CD4-positive, alpha-beta T cell (primary cell): ENCODE results near the gene DUSP28. TPM values are rescaled to one million over a fixed set of nuclear protein-coding genes. Genes with fewer than 3 reads are reported as not detected.

ENCODE experiments used
- ATAC-seq: fragments of 200-7000 bp; cut with Tn5 transposase; one replicate; pipeline ENCODE4 v1.10.0; 2022; ENCODE audit warnings: mild to moderate bottlenecking; ENCODE audit not compliant: poor library complexity
- CTCF ChIA-PET: fragments of 350-600 bp; sonication (Branson Sonifier 250); formaldehyde crosslinking; loops from one replicate; lab custom pipeline; 2021; ENCODE audit warnings: antibody characterized with exemption, inconsistent platforms; lab: Charles Lee
- POLR2A ChIA-PET: fragments of 350-600 bp; sonication (Branson Sonifier 250); formaldehyde crosslinking; loops from one replicate; lab custom pipeline; 2021; ENCODE audit warnings: antibody characterized with exemption, inconsistent platforms; lab: Charles Lee
- DNase-seq, 14 experiments: peaks; one replicate each; pipeline ENCODE4 v3.0.0-alpha.2; 2013 to 2020; ENCODE audit warnings: mixed read lengths in 2 of 14
- H3K27ac ChIP-seq, 2 donors: one replicate each; pipeline versions ENCODE4 v1.5.1 to v1.7.0; 2013; ENCODE audit warnings: low read length in 2 of 2, low read depth in 1 of 2, mild to moderate bottlenecking in 1 of 2
- H3K27me3 ChIP-seq, 2 experiments: 1 replicate in 1 of 2; 2 replicates in 1 of 2; pipeline versions ENCODE4 v1.6.1 to v1.7.0; 2013; ENCODE audit warnings: low read length in 2 of 2, control low read depth in 1 of 2, mild to moderate bottlenecking in 1 of 2, moderate library complexity in 1 of 2; ENCODE audit not compliant: insufficient read depth in 2 of 2, control insufficient read depth in 1 of 2
- H3K36me3 ChIP-seq: one replicate; pipeline ENCODE4 v1.6.1; 2013; ENCODE audit warnings: low read length, control low read depth; ENCODE audit not compliant: insufficient read depth
- H3K4me1 ChIP-seq: one replicate; pipeline ENCODE4 v1.6.1; 2013; ENCODE audit warnings: low read length, control low read depth; ENCODE audit not compliant: insufficient read depth
- H3K4me3 ChIP-seq: one replicate; pipeline ENCODE4 v1.5.1; 2013; ENCODE audit warnings: mild to moderate bottlenecking, low read length, moderate library complexity
- H3K9me3 ChIP-seq, 2 experiments: 1 replicate in 1 of 2; 2 replicates in 1 of 2; pipeline versions ENCODE4 v1.6.1 to v1.7.0; 2013; ENCODE audit warnings: low read length in 2 of 2, mild to moderate bottlenecking in 2 of 2, control low read depth in 1 of 2, moderate library complexity in 1 of 2; ENCODE audit not compliant: control insufficient read depth in 1 of 2, insufficient read depth in 1 of 2
- H3K27ac Mint-ChIP-seq: one replicate; pipeline ENCODE4 v1.8.0; 2020; ENCODE audit warnings: mixed read lengths
- H3K27me3 Mint-ChIP-seq: one replicate; pipeline ENCODE4 v1.8.0; 2021; ENCODE audit warnings: mixed read lengths
- H3K36me3 Mint-ChIP-seq: one replicate; pipeline ENCODE4 v1.8.0; 2021; ENCODE audit warnings: low read depth, mixed read lengths
- H3K4me1 Mint-ChIP-seq: one replicate; pipeline ENCODE4 v1.8.0; 2021; ENCODE audit warnings: low read depth, mixed read lengths
- H3K4me3 Mint-ChIP-seq: one replicate; pipeline ENCODE4 v1.8.0; 2020; ENCODE audit warnings: mild to moderate bottlenecking, mixed read lengths
- H3K9me3 Mint-ChIP-seq: one replicate; pipeline ENCODE4 v1.8.0; 2020; ENCODE audit warnings: mixed read lengths
- intact Hi-C, 2 experiments: fragments of 100-400 bp; cut with DNase I in 1 of 2; cut with micrococcal nuclease in 1 of 2; formaldehyde crosslinking; loops; one replicate each; pipeline versions ENCODE4 v1.15.1 to v1.9.0; 2023 to 2025; cut with DNase I, micrococcal nuclease
- total RNA-seq, 174 experiments: library from RNA in 2 of 174; stranded (reverse) in 2 of 174; gene quantifications; one replicate each; pipeline ENCODE4 v1.2.3 and lab custom pipeline; 2021 to 2026
- TF ChIP-seq, protein P1 (sequence below): fragments of 200-600 bp; IDR thresholded peaks from one replicate; pipeline ENCODE4 v1.8.0; 2022; ENCODE audit warnings: antibody characterized with exemption, mild to moderate bottlenecking

DUSP28 gene
- total RNA-seq, 2 experiments from 2014 or later = 18.3 to 18.9 TPM

DNA sequence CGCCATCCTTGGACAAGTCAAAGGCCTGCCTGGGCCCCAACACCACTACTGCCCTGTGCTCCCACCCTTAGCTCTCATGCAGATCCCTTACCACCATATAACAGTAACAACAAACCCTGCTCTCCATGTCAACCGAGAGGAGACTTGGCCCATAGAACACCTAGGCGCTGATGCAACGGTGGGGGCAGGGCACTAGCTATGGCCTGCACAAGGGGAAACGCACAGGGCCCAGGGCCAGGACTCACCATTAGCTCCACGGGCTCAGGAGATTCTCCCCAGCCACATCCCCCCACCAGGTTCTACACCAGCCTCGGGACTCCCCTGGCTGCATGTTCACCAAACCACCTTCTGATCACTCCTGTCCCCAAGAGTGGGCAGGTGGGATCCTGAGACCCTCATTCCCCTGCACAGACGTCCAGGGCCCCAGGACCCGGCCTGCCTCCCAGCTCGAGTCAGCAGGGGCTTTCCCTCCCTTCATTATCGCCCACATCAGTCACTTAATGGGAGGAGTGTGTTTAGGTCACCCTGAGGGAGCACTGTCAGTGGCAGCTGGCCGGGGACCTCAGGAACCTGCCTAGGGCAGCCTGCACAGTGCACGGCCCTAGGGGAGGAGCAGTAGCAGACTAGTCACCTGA lies 31.6 kb upstream of the DUSP28 start:
- ATAC-seq (no peak), DNase-seq (no peak)
- Histone ChIP-seq H3K27ac (no peak overlapping the region), H3K4me3 (no peak overlapping the region), H3K27me3 (no peaks in the 10 kb centered on the region), H3K36me3 (peaks cover 41% of the 10 kb centered on the region), H3K9me3 (peaks cover 26 to 35% of the 10 kb centered on the region in 2 experiments), H3K4me1 (no peaks in the 10 kb centered on the region)
- intact Hi-C loops = no loop called here
- no peak overlapping the region for H3K27ac Mint-ChIP-seq
- no peaks in the 10 kb centered on the region for H3K4me1 Mint-ChIP-seq
- peaks cover 86% of the 10 kb centered on the region for H3K36me3 Mint-ChIP-seq
- CTCF ChIA-PET = no interaction called here
- POLR2A ChIA-PET = no interaction called here
- no peak overlapping the region for H3K4me3 Mint-ChIP-seq
- H3K9me3 Mint-ChIP-seq = peaks cover 22% of the 10 kb centered on the region
- no peaks in the 10 kb centered on the region for H3K27me3 Mint-ChIP-seq
- TF ChIP-seq, protein P1, sequence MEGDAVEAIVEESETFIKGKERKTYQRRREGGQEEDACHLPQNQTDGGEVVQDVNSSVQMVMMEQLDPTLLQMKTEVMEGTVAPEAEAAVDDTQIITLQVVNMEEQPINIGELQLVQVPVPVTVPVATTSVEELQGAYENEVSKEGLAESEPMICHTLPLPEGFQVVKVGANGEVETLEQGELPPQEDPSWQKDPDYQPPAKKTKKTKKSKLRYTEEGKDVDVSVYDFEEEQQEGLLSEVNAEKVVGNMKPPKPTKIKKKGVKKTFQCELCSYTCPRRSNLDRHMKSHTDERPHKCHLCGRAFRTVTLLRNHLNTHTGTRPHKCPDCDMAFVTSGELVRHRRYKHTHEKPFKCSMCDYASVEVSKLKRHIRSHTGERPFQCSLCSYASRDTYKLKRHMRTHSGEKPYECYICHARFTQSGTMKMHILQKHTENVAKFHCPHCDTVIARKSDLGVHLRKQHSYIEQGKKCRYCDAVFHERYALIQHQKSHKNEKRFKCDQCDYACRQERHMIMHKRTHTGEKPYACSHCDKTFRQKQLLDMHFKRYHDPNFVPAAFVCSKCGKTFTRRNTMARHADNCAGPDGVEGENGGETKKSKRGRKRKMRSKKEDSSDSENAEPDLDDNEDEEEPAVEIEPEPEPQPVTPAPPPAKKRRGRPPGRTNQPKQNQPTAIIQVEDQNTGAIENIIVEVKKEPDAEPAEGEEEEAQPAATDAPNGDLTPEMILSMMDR = no peak

DNA sequence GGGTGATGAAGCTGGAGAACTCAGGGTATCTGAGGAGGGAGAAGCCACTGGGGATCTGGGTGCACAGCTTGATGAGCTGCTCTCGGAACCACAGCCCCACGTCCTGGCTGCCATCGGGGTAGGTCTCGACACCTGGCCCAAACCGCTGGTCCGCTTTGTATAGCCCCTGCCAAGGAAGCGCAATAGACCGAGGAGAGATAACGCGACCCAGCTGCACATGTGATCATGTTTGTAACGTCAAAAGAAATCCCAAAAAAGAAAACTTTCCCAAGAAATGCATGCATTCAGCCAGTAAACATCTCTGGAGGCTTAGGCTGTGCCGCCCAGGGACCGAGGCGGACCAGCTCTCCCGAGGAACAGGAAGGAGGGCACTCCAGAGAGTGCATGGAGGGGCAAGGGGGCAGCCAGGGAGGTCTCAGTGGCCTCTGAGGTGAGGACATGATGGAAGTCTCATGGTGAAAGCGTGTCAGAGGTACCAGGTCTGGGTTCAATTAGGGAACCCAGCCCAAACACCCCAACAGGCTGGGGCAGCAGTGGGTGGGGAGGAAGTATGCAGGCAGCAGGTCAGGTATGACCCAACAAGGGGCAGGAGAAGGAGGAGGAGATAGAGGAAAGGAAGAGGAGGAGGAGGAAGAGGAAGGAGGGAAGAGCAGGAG lies 30.7 kb upstream of the DUSP28 start:
- H3K4me1 Mint-ChIP-seq = no peaks in the 10 kb centered on the region
- CTCF ChIA-PET = no interaction called here
- Histone ChIP-seq H3K36me3 (peaks cover 37% of the 10 kb centered on the region), H3K27me3 (no peaks in the 10 kb centered on the region), H3K4me1 (no peaks in the 10 kb centered on the region), H3K27ac (no peak overlapping the region), H3K4me3 (no peak overlapping the region), H3K9me3 (peaks cover 25 to 26% of the 10 kb centered on the region in 2 experiments)
- intact Hi-C loops = no loop called here
- TF ChIP-seq, protein P1 = no peak
- no peaks in the 10 kb centered on the region for H3K27me3 Mint-ChIP-seq
- POLR2A ChIA-PET = no interaction called here
- ATAC-seq = no peak
- no peak overlapping the region for H3K27ac Mint-ChIP-seq
- H3K36me3 Mint-ChIP-seq = peaks cover 88% of the 10 kb centered on the region
- DNase-seq = no peak
- no peak overlapping the region for H3K4me3 Mint-ChIP-seq
- peaks cover 25% of the 10 kb centered on the region for H3K9me3 Mint-ChIP-seq

DNA sequence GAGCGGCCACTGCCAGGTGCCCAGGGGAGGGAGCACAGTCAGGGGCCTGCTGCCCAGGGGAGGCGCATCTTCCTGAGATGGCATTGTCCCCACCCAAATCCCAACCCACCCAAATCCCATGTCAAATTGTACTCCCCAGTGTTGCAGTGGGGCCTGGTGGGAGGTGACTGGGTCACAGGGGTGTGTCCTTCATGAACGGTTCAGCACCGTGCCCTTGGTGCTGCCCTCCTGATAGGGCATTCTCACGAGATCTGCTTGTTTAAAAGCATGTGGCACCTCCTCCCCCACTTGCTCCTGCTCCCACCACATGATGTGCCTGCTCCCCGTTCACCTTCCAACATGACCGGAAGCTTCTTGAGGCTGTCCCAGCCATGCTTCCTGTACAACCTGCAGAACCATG lies 30.0 kb upstream of the DUSP28 start:
- ChIA-PET POLR2A (no interaction called here), CTCF (no interaction called here)
- Mint-ChIP-seq H3K4me1 (peaks cover 2% of the 10 kb centered on the region), H3K4me3 (no peak overlapping the region), H3K27me3 (no peaks in the 10 kb centered on the region), H3K9me3 (peaks cover 25% of the 10 kb centered on the region), H3K36me3 (peaks cover 88% of the 10 kb centered on the region), H3K27ac (no peak overlapping the region)
- no peak for DNase-seq
- peaks cover 30% of the 10 kb centered on the region for H3K36me3 ChIP-seq
- H3K4me1 ChIP-seq = no peaks in the 10 kb centered on the region
- TF ChIP-seq, protein P1 = no peak
- ATAC-seq = no peak
- H3K27ac ChIP-seq = no peak overlapping the region
- H3K27me3 ChIP-seq = no peaks in the 10 kb centered on the region
- H3K4me3 ChIP-seq = no peak overlapping the region
- intact Hi-C loops = no loop called here
- H3K9me3 ChIP-seq = peaks cover 21 to 23% of the 10 kb centered on the region in 2 experiments
